ENCODE results near the gene MAP3K3. TPM values are rescaled to one million over a fixed set of nuclear protein-coding genes. Genes with fewer than 3 reads are reported as not detected.

Gene MAP3K3
- total and polyA plus RNA-seq, 9 of the 15 experiments (the other 6 are each of a cell fraction or from before 2014, with no cell fraction given), result 0.69 to 16.5 (median 12.1) TPM

DNA sequence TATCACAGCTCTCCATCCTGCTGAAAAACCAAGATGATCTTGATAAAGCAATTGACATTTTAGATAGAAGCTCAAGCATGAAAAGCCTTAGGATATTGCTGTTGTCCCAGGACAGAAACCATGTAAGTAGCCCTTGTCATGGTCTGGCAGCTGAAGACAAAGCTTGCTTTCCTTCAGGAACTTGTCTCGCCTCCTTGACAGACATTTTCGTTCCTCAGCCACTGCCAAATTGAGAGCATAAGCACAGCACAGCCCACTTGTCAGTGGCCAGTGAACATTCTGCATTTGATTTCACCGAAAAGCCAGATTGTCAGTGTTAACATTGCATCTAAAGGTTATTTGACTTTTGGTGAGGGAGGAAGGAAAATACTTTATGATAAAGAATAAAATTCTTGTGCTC, 35.6 kb downstream of the MAP3K3 start (continued):
- TF ChIP-seq, protein P1, sequence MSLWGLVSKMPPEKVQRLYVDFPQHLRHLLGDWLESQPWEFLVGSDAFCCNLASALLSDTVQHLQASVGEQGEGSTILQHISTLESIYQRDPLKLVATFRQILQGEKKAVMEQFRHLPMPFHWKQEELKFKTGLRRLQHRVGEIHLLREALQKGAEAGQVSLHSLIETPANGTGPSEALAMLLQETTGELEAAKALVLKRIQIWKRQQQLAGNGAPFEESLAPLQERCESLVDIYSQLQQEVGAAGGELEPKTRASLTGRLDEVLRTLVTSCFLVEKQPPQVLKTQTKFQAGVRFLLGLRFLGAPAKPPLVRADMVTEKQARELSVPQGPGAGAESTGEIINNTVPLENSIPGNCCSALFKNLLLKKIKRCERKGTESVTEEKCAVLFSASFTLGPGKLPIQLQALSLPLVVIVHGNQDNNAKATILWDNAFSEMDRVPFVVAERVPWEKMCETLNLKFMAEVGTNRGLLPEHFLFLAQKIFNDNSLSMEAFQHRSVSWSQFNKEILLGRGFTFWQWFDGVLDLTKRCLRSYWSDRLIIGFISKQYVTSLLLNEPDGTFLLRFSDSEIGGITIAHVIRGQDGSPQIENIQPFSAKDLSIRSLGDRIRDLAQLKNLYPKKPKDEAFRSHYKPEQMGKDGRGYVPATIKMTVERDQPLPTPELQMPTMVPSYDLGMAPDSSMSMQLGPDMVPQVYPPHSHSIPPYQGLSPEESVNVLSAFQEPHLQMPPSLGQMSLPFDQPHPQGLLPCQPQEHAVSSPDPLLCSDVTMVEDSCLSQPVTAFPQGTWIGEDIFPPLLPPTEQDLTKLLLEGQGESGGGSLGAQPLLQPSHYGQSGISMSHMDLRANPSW (CRISPR knock-in tag; IDR thresholded peaks at IDR 0.05), result no peak
- TF ChIP-seq FOXP1 (CRISPR knock-in tag; IDR thresholded peaks at IDR 0.05), result no peak
- TF ChIP-seq ADNP (tag; IDR thresholded peaks at IDR 0.05), result no peak
- TF ChIP-seq MYNN (IDR thresholded peaks at IDR 0.05), result no peak
- no peak for TF ChIP-seq MYNN (CRISPR knock-in tag; IDR thresholded peaks at IDR 0.05)
- TF ChIP-seq, protein P2, sequence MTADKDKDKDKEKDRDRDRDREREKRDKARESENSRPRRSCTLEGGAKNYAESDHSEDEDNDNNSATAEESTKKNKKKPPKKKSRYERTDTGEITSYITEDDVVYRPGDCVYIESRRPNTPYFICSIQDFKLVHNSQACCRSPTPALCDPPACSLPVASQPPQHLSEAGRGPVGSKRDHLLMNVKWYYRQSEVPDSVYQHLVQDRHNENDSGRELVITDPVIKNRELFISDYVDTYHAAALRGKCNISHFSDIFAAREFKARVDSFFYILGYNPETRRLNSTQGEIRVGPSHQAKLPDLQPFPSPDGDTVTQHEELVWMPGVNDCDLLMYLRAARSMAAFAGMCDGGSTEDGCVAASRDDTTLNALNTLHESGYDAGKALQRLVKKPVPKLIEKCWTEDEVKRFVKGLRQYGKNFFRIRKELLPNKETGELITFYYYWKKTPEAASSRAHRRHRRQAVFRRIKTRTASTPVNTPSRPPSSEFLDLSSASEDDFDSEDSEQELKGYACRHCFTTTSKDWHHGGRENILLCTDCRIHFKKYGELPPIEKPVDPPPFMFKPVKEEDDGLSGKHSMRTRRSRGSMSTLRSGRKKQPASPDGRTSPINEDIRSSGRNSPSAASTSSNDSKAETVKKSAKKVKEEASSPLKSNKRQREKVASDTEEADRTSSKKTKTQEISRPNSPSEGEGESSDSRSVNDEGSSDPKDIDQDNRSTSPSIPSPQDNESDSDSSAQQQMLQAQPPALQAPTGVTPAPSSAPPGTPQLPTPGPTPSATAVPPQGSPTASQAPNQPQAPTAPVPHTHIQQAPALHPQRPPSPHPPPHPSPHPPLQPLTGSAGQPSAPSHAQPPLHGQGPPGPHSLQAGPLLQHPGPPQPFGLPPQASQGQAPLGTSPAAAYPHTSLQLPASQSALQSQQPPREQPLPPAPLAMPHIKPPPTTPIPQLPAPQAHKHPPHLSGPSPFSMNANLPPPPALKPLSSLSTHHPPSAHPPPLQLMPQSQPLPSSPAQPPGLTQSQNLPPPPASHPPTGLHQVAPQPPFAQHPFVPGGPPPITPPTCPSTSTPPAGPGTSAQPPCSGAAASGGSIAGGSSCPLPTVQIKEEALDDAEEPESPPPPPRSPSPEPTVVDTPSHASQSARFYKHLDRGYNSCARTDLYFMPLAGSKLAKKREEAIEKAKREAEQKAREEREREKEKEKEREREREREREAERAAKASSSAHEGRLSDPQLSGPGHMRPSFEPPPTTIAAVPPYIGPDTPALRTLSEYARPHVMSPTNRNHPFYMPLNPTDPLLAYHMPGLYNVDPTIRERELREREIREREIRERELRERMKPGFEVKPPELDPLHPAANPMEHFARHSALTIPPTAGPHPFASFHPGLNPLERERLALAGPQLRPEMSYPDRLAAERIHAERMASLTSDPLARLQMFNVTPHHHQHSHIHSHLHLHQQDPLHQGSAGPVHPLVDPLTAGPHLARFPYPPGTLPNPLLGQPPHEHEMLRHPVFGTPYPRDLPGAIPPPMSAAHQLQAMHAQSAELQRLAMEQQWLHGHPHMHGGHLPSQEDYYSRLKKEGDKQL (CRISPR knock-in tag; IDR thresholded peaks at IDR 0.05; ENCODE audit: borderline replicate concordance), result no peak
- no peak for TF ChIP-seq NR1H2 (CRISPR knock-in tag; IDR thresholded peaks at IDR 0.05)
- TF ChIP-seq, protein P3, sequence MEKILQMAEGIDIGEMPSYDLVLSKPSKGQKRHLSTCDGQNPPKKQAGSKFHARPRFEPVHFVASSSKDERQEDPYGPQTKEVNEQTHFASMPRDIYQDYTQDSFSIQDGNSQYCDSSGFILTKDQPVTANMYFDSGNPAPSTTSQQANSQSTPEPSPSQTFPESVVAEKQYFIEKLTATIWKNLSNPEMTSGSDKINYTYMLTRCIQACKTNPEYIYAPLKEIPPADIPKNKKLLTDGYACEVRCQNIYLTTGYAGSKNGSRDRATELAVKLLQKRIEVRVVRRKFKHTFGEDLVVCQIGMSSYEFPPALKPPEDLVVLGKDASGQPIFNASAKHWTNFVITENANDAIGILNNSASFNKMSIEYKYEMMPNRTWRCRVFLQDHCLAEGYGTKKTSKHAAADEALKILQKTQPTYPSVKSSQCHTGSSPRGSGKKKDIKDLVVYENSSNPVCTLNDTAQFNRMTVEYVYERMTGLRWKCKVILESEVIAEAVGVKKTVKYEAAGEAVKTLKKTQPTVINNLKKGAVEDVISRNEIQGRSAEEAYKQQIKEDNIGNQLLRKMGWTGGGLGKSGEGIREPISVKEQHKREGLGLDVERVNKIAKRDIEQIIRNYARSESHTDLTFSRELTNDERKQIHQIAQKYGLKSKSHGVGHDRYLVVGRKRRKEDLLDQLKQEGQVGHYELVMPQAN (IDR thresholded peaks at IDR 0.05; ENCODE audit: borderline replicate concordance), result no peak
- TF ChIP-seq MYBL2 (IDR thresholded peaks at IDR 0.05; ENCODE audit: low read depth), result no peak
- no peak for TF ChIP-seq MYBL2 (CRISPR knock-in tag; IDR thresholded peaks at IDR 0.05; ENCODE audit: borderline replicate concordance)
